Caco-2 (cell line): Measurements from ENCODE around the gene FBXO34. TPM values are rescaled to one million over a fixed set of nuclear protein-coding genes. Genes with fewer than 3 reads are reported as not detected.

ENCODE experiments used
- BruUV-seq: library from RNA; stranded (reverse); fragments of 400-500 nt; replicated peaks from 2 replicates; lab custom pipeline; 2021; lab: Mats Ljungman, UMichigan
- CTCF ChIA-PET: fragments of 300-600 bp; sonication (Branson Sonifier 250); formaldehyde crosslinking; loops from one replicate; lab custom pipeline; 2022; ENCODE audit warnings: antibody characterized with exemption; lab: Charles Lee
- POLR2A ChIA-PET: fragments of 300-600 bp; sonication (Branson Sonifier 250); formaldehyde crosslinking; loops from one replicate; lab custom pipeline; 2022; ENCODE audit warnings: antibody characterized with exemption; lab: Charles Lee
- DNase-seq, 2 experiments: peaks; one replicate each; pipeline versions ENCODE4 v3.0.0 to v3.0.0-alpha.2; 2020 to 2022
- H3K27me3 ChIP-seq: replicated peaks from 2 replicates; pipeline ENCODE4 v1.6.0; 2011; ENCODE audit warnings: low read length; ENCODE audit not compliant: control insufficient read depth, insufficient read depth
- H3K36me3 ChIP-seq: 2 replicates; pipeline ENCODE4 v1.5.1; 2011; ENCODE audit warnings: low read length; ENCODE audit not compliant: control insufficient read depth, insufficient read depth
- H3K4me1 ChIP-seq: fragments of 250-450 bp; sonication (Bioruptor Pico); 2 replicates; pipeline ENCODE4 v1.5.1; 2020; ENCODE audit warnings: mild to moderate bottlenecking
- H3K4me3 ChIP-seq: 2 replicates; pipeline ENCODE4 v1.5.1; 2011; ENCODE audit warnings: low read depth, mild to moderate bottlenecking, control low read depth, low read length
- H3K9me3 ChIP-seq: fragments of 250-450 bp; sonication (Bioruptor Pico); 2 replicates; pipeline ENCODE4 v1.5.1; 2020; ENCODE audit warnings: mild to moderate bottlenecking, moderate library complexity
- H3K27ac Mint-ChIP-seq: one replicate; pipeline ENCODE4 v1.8.0; 2022; ENCODE audit warnings: mixed read lengths; ENCODE audit not compliant: unreplicated experiment
- H3K27me3 Mint-ChIP-seq: one replicate; pipeline ENCODE4 v1.8.0; 2022; ENCODE audit warnings: mixed read lengths; ENCODE audit not compliant: insufficient read depth, unreplicated experiment
- H3K36me3 Mint-ChIP-seq: one replicate; pipeline ENCODE4 v1.8.0; 2022; ENCODE audit warnings: mild to moderate bottlenecking, mixed read lengths; ENCODE audit not compliant: insufficient read depth, unreplicated experiment
- H3K4me1 Mint-ChIP-seq: one replicate; pipeline ENCODE4 v1.8.0; 2022; ENCODE audit warnings: low read depth, mixed read lengths; ENCODE audit not compliant: unreplicated experiment
- H3K4me3 Mint-ChIP-seq: one replicate; pipeline ENCODE4 v1.8.0; 2022; ENCODE audit warnings: mild to moderate bottlenecking, moderate library complexity, mixed read lengths; ENCODE audit not compliant: unreplicated experiment
- H3K9me3 Mint-ChIP-seq: one replicate; pipeline ENCODE4 v1.8.0; 2022; ENCODE audit warnings: mixed read lengths; ENCODE audit not compliant: unreplicated experiment
- CTCF ChIP-seq, 2 experiments: fragments of 200-600 bp in 1 of 2; IDR thresholded peaks; 1 replicate in 1 of 2; 2 replicates in 1 of 2; pipeline versions ENCODE4 v1.5.1 to v1.8.0; 2011 to 2022; ENCODE audit warnings: antibody characterized with exemption in 1 of 2, control low read depth in 1 of 2, inconsistent platforms in 1 of 2, low read depth in 1 of 2, low read length in 1 of 2, mild to moderate bottlenecking in 1 of 2, moderate library complexity in 1 of 2; ENCODE audit not compliant: insufficient read depth in 1 of 2, severe bottlenecking in 1 of 2, unreplicated experiment in 1 of 2
- intact Hi-C: fragments of 100-400 bp; cut with micrococcal nuclease; formaldehyde crosslinking; loops from one replicate; pipeline ENCODE4 v1.10.0; 2022; ENCODE audit not compliant: unreplicated experiment
- total RNA-seq: library from RNA; stranded (reverse); gene quantifications from 2 replicates; pipeline ENCODE4 v1.2.3, GENCODE V29; 2022

The FBXO34 gene
- total RNA-seq, 1 experiment from 2014 or later: 23.7 TPM

- no peak overlapping the region for H3K27ac Mint-ChIP-seq
- no peaks in the 10 kb centered on the region for H3K4me1 Mint-ChIP-seq
- H3K4me3 Mint-ChIP-seq: no peak overlapping the region
- no peak for TF ChIP-seq CTCF (IDR thresholded peaks at IDR 0.05; ENCODE audit: insufficient read depth in 1 of 2, low read depth in 1 of 2, low read length in 1 of 2, severe bottlenecking in 1 of 2, unreplicated experiment in 1 of 2)
- Histone ChIP-seq H3K36me3 (no peaks in the 10 kb centered on the region; the same call in 1 of the 2 replicates), H3K27me3 (no peaks in the 10 kb centered on the region), H3K9me3 (no peaks in the 10 kb centered on the region), H3K4me1 (no peaks in the 10 kb centered on the region), H3K4me3 (no peak overlapping the region)
- H3K27me3 Mint-ChIP-seq: no peaks in the 10 kb centered on the region
- H3K36me3 Mint-ChIP-seq: peaks cover 29% of the 10 kb centered on the region
- intact Hi-C loops: no loop called here
- ChIA-PET POLR2A (no interaction called here), CTCF (no interaction called here)
- no TSS peak for BruUV-seq
- no peak for DNase-seq
- H3K9me3 Mint-ChIP-seq: no peaks in the 10 kb centered on the region
Measured at GRCh38 chr14:55374771-55375170, 103.5 kb downstream of the FBXO34 start.

GRCh38 chr14:55377236-55377635 is 106.0 kb downstream of the FBXO34 start:
- Mint-ChIP-seq H3K27ac (no peak overlapping the region), H3K36me3 (peaks cover 35% of the 10 kb centered on the region), H3K9me3 (no peaks in the 10 kb centered on the region), H3K27me3 (no peaks in the 10 kb centered on the region), H3K4me3 (no peak overlapping the region), H3K4me1 (peaks cover 14% of the 10 kb centered on the region)
- Histone ChIP-seq H3K36me3 (no peaks in the 10 kb centered on the region; the same call in 1 of the 2 replicates), H3K9me3 (no peaks in the 10 kb centered on the region), H3K4me1 (peaks cover 14% of the 10 kb centered on the region), H3K4me3 (no peak overlapping the region), H3K27me3 (no peaks in the 10 kb centered on the region)
- ChIA-PET POLR2A (no interaction called here), CTCF (no interaction called here)
- TF ChIP-seq CTCF (IDR thresholded peaks at IDR 0.05; ENCODE audit: insufficient read depth in 1 of 2, low read depth in 1 of 2, low read length in 1 of 2, severe bottlenecking in 1 of 2, unreplicated experiment in 1 of 2): no peak
- intact Hi-C loops: no loop called here
- BruUV-seq: no TSS peak
- DNase-seq: no peak

- CTCF ChIA-PET: interaction anchor here (1.0 kb wide), 1 partner anchor 27 kb away, joined by 8 read pairs; no protein-coding TSS in a partner anchor
- Mint-ChIP-seq H3K9me3 (no peaks in the 10 kb centered on the region), H3K4me3 (peak overlapping the region; percentile 3), H3K27ac (peak overlapping the region; percentile 71), H3K36me3 (peaks cover 42% of the 10 kb centered on the region), H3K27me3 (no peaks in the 10 kb centered on the region), H3K4me1 (peaks cover 14% of the 10 kb centered on the region)
- Histone ChIP-seq H3K4me3 (no peak overlapping the region), H3K27me3 (no peaks in the 10 kb centered on the region), H3K4me1 (peaks cover 29% of the 10 kb centered on the region), H3K36me3 (no peaks in the 10 kb centered on the region; the same call in 1 of the 2 replicates), H3K9me3 (no peaks in the 10 kb centered on the region)
- POLR2A ChIA-PET: no interaction called here
- DNase-seq: peak; percentile 44 to 48
- intact Hi-C loops: no loop called here
- no TSS peak for BruUV-seq
- no peak for TF ChIP-seq CTCF (IDR thresholded peaks at IDR 0.05; ENCODE audit: insufficient read depth in 1 of 2, low read depth in 1 of 2, low read length in 1 of 2, severe bottlenecking in 1 of 2, unreplicated experiment in 1 of 2)
Measured at GRCh38 chr14:55381040-55381439, 109.8 kb downstream of the FBXO34 start.
